HG03342 (cell line): ENCODE measurements around the gene TNFRSF18.

ENCODE experiments used
- ATAC-seq: cut with Tn5 transposase; IDR thresholded peaks from one replicate; pipeline ENCODE4 v1.9.1; 2021; ENCODE audit warnings: mild to moderate bottlenecking, moderate library complexity; ENCODE audit not compliant: unreplicated experiment

TNFRSF18 gene

DNA sequence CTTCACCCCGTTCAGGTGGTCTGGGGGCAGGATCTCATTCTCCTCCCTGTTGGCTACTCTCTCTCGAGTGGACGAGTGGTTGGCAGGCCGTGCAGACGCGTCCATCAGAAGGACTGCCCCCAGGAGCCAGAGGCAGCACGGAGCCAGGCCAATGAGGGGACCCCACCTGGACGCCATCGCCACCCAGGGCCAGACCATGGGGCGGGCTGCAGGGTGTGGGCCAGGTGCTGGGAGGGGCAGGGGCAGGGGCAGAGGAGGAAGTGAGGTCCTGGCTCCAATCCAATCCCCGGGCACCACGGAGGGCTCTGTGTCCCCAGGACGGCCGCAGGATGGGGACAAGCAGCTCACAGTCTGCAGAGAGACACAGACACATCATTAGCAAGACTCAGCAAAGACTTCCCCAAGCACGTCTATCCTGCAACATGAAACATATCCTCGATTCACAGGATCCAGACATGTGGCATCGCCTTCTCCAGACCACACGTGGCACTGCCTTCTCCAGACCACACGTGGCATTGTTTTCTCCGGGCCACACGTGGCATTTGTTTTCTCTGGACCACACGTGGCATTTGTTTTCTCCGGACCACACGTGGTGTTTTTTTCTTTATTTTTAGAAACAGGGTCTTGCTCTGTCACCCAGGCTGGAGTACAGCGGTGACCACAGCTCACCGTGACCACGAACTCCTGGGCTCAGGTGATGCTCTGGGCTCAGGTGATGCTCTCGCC lies 22.4 kb upstream of the TNFRSF18 start:
- no peak for ATAC-seq

DNA sequence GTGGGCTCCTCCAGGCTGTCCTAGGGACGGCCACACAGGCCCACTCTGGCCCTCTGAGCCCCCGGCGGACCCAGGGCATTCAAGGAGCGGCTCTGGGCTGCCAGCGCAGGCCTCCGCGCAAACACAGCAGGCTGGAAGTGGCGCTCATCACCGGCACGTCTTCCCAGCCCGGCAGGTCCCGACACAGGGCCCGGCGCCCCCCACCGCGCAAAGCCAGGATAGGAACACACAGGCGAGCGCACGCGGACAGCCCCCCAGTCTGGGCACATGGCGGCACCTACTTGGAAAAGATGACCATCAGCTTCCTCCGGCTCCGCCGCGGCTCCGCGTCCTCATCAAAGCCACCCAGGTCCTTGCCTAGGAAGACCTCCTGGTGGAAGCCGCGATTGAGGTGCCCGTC lies 21.8 kb upstream of the TNFRSF18 start:
- ATAC-seq, result no peak

DNA sequence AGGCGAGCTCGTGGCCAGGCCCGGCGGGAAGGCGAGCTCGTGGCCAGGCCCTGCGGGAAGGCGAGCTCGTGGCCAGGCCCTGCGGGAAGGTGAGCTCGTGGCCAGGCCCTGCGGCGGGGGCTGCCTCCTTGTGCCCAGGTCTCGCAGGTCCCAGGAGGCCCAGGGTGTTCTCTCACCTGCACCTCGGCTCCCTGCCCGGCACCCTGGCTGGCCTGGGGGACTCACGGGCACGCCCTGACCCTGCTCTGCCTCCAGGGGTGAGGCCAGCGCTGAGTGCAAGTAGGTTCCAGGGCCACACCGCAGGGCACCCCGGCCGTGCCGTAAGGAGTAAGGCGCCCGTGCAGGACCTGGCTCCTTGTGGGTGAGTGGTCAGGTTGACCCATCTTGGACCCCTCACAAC lies 21.0 kb upstream of the TNFRSF18 start:
- ATAC-seq, result no peak

DNA sequence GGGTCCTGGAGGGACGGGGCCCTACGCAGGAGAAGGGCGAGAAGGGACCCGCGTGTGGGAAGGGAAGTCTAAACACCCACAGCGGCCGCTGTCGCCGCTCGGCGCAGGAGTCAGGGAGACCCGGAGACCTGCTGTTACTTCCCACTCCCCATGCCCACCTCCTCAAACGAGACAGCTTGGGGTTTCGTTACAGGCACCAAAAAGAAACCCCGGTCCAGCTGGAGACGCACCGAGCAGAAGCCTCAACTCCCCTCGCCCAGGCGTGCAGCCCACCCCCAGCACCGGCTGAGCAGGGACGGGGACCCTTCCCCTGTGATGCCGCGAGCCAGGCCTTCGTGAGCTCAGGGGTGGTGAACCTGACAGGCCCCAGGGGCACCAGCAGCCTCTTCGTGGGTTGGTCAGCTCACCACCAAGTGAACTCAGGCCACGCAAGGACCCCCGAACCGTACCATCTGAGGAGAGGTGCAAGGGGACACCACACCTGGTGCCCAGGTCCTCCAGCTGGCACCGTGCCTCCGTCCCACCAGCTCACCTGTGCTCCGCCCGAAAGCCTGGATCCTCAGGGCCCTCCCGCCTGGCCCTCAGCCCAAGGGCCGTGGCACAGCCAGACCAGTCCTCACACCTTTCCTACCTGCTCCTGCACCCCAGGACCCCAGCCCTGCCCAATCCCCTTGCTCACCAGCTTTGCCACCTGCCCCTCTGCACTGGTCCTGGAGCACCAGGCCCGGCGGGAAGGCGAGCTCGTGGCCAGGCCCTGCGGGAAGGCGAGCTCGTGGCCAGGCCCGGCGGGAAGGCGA lies 20.4 kb upstream of the TNFRSF18 start:
- ATAC-seq, result no peak

DNA sequence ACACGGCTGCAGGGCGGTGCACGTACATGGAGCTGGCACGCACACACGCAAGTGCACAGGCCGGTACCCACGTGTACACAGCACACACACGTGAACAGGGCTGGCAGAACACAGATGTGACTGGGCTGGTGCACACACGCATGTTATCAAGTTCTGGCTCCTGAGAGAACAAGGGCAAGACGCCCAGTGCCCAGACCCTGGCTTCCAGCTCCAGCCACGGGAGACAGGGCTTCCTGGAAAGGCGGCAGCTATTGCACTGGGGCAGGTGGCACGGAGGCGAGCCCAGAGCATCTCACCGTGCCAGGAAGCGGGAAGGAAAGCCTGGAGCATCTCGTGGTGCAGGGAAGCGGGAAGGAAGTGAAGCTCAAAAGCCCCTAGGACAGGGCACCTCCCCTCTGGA lies 19.5 kb upstream of the TNFRSF18 start:
- no peak for ATAC-seq

DNA sequence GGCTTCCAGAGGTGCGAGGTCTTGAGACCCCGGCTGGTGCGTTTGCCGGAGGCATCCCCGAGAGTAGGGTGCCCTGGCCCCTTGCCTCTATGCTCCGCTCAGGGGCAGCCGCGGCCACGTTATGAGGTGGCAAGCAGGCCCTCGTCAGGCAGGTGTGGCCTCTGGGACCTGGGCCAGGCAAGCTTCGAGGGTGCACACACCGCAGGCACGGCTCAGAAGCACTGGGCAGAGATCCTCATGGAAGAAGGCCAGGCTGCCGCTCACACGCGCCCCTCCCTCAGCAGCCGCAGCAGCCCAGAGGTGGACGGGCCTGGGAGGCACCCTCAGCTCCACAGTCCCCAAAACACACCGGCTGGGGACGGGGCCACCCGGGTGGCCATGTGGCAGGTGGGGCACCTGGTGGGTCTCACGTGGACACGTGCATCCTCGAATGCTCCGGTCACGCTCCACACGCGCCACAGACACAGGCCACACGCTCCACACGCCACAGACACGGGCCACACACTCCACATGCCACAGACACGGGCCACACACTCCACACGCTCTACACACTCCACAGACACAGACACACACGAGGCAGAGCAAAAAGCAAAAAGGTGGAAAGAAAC lies 18.9 kb upstream of the TNFRSF18 start:
- no peak for ATAC-seq

DNA sequence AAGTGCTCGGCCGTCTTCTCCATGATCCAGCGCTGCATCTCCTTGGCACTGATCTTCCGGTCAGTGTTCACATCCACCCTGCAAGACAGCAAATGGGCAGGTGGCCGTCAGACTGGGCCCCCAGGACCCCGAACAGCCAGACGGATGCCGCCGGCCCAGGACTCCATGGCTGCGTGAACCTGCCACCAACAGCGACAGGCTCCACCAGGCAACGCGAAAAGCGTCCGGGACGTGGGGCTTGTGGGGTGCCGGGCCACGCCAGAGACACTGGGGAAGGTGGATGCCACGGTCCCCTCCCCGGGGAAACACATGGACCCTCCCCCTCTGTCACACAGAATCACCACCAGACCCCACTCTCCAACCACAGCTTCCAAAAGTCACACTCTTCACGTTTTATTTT lies 17.5 kb upstream of the TNFRSF18 start:
- no peak for ATAC-seq

DNA sequence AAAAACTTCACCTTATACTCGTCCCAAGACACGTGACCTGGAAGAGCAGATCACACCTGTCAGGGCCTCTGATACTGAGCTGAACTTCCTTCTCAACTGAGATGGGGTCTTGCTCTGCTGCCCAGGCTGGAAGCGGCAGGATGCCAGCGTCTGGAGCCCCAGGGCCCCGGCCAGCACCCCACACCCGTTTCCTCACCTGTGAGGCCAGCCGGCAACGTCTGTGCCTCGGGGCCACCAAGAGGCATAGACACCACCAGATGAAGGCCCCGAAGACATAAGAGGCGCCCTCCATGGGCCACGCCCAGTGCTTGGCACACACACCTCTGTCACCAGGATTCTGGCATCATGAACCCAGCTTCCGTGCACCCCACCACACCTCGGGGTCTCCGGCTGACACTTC lies 16.9 kb upstream of the TNFRSF18 start:
- no peak for ATAC-seq

DNA sequence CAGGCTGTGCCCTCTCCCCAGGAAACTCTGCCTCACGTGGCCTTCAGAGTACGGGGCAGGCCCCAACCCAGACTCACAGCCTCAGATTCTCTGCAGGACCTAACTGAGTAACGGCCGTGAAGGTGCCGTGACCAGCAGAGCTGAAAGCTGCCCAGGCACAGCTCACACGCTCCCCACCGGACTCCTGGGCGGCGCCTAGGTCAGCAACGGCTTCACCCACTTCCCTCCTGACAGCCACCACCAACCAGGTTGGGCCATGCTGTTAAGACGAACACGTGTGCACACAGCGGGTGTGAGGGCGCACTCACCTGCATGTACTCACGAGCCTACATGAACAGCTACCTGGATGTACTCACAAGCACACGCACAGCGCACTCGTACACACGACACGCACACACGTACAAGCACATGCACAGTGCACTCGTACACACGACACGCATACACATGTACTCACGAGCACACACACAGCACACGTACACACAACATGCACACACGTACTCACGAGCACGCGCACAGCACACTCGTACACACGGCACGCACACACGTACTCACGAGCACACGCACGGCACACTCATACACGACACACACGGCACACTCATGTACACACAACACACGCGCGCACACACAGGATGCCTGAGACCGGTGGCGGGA lies 16.3 kb upstream of the TNFRSF18 start:
- no peak for ATAC-seq

DNA sequence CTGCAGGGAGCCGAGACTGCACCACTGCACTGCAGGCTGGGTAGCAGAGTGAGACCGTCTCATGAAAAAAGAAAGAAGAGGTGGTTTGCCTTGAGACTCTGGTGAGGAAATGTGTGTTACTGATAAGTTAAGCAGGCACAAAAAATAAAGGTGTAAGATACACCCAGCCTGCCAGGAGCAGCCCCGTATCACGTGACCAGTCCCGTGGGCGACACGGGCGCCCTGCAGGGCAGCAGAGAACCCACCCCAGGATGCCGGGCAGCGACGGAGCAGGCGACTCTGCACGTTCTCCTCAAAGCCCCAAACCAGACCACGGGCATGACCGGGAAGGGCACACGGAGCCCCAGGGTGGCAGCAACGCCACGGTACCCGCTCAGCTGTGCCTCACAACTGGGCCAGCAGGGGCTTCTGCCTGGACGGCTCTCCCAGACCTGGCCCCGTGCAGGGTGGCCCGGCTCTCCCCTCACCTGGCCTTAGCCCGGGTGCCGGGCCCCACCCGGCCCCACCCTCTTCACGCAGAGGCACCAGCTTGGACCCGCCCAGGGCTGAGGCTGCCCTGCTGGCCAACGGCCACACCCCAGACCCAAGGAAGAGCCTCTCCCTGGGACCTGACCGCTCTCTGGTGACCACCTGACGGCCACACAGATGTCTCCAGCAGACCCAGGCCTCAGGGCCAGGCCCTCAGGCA lies 15.6 kb upstream of the TNFRSF18 start:
- ATAC-seq, result no peak

DNA sequence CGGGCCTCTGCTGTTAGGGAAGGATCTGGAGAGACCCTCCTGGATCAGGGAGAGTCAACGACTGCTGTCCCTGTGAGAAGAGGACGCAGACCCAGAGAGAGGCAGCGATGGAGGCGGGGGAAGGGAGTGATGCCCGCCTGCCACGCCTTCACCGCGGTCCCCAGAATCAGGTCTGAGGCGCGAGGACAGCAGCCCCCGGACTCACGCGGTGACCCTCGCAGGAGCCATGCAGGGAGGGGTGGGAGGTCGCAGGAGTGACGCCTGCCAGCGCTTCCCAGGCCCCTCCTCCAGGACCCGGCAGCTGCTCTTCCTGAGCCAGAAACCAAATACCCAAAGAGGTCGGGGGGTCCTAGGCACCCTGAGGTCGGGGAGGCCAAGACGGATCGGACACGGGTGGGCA lies 13.8 kb upstream of the TNFRSF18 start:
- no peak for ATAC-seq

DNA sequence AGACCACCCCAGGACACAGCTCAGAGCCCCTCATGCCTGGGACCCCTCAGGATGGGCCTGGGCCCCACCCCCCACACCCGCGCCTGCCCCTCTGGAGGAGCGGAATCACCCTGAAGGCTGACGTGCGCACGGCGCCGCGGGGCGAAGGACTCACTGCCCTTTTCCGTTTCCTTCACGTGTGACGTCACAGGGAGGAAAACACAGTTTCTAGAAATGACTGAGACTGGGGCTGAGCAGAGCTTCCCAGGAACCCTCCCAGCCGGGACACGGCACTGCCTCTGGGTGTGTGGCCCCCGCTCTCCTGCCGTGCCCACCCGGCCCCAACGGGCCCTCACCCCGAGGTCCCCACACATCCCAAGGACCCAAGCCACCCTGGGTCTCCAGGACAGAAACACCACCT lies 12.9 kb upstream of the TNFRSF18 start:
- no peak for ATAC-seq

DNA sequence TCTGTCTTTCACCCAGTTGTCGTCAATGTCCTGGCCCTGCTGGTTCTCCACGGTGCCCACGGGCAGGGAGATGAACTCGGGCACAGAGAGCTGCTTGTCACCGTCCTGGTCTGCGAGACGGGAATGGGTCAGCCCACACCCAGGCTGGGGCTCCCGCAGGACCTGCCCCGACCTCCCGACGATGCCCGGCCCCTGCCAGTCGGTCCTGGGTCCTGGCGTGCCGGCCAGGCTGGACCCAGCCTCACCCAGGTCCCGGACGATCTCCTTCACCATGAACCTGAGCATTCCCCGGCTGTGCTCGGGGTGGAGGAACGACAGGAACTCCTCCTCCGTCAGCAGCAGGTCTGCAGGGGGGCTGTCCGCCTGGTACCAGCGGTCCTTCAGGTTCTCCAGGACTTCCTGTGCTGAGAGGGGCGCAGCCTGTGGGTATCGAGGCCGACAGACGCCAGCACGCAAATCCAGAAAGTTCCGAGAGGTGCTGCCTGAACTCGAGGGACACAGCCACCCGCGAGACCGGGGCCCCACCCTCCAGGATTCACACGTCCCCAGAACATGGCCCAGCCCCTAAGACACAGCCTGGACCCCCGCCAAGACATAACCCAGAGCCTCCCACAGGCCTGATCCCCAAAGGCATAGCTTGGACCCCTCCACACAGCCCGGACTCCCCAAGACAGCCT lies 12.3 kb upstream of the TNFRSF18 start:
- no peak for ATAC-seq

DNA sequence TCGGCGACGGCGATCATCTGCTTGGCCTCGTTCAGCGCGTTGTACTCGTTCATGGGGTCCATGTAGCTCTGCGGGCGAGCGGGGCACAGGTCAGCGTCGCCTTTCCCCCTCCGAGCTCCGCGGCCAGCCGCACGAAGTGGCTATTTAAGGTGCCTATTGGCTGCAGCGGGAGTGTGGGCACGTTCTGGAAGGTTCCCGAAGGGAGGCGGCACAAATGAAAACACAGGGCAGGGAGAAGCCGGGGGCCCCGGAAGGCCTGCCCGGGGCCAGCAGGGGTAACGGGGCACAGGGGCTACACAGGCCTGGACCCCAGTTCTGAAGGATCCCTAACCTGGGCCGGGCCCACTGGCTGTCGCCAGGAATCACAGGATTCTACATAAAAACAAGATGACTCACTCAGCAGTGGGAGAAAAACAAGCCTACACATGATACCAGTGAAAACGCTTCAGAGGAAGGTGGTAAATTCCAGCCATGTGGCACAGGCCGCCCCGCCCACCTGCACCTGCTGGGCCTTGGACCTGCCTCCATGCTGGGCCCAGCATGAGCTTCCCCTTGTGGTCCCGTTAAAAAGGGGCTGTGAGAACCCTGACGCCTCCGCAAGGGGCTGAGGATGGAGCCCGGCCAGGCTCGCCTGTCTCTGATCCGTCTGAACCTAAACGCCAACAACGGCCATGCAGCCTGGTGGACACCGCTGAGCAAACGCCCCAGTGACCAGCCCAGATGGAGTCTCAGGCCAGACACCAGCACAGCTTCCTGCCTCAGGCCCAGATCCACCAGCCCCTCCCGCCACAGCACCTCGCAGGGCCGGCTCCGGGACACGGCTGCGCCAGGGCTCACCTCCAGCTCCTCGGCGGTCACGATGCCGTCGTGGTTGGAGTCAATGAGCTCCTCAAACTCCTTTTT lies 11.5 kb upstream of the TNFRSF18 start:
- no peak for ATAC-seq

DNA sequence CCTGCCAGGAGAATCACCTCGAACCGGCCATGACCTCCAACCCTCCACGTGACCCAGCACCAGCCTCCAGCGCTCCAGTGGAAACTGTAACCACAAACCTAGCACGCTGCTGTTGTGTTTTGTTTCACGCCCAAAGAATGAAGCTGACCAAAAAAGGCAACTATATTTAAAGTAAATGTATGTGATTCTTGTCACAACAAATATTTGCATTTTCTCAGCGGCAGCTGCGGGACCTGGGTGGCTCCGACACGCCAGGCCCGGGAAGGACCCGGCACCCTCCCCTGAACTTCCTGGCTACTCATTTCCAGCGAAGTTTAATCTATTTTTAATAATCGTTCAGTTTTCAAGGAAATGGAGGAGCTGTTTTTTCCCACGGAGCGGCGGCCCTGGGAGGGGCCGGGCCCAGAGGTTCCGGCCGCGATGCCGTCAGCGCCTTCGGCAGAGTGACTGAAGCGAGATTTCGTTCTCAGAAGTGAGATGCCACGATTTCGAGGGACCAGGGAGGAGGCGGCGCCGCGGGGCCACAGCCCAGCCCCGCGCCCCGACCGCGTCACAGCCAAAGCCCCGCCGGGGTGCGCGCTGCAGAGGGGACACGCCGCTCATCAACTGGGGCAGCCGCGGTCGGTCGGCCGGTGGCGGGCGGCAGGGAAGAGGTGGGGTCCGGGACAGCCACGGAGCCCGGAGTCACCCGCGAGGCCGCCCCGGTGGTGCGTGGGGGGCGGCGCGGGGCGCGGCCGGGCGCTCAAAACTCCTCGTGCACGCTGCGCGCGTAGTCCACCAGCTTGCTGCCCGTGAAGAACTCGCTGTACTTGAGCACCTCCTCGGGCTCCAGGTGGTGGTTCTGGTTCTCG lies 10.6 kb upstream of the TNFRSF18 start:
- ATAC-seq, result no peak

DNA sequence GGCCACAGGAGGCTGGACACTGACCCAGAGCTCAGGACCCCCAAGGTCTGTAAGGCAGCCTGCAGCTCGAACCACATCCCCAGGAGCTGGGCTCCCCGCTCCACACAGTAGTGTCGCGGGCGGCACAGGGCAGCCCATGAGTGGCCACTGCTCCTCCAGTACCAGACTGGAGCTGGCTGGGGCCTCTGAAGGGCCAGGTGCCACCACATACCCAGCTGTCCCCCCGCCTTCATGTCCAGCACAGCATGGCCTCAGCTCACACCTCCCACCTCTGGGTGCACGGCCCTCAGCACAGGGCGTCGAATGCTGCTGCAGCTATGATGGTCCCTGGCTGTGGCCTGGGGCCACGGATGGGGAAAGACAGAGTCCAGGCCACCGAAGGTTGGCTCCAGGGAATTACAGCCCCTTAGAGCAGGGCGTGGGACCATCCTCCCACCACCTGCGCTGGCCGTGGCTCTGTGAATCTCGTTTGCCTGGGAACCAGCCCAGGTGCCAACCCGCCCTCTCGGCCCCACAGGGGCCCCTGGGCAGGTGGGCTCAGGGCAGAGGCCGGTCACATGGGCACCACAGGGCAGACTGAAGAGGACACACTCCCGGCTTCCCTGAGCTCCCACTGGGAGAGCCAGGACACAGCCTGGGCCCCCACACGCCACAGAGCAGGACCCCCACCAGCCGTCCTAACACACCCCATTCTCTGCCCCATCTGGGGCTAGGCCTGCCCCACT lies 9.7 kb upstream of the TNFRSF18 start:
- ATAC-seq, result no peak

DNA sequence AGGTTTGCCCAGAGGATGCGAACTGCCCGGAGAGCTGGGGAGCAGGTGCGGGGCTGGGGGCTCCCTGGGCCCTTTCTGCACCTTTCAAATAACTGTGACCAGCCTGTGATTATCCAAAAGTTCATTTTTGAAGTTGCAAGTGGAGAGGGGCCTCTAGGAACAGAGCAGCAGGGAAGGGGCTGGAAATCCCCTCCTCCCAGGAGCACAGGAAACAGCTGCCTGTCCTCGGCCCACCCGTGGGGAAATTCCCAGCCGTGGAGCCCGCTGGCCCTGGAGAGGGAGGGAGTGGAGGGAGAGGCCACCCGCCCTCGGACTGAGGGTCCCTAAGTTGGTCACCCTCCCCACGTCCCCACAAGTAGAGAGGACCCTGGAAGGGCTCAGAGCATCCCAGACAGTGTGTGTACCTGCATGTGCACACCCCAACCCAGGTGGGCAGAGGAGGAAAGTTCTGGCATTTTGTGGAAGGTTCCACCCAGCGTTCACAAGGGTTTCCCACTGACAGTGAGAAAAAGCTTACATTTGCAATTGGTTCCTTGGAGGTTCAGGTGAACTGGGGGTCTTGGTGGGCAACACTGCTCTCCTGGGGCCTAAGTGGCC lies 8.8 kb upstream of the TNFRSF18 start:
- no peak for ATAC-seq
